ENCODE data around the gene FGF13.

- TF ChIP-seq CTCF (IDR thresholded peaks at IDR 0.05) (no peak), POLR2A (IDR thresholded peaks at IDR 0.05) (no peak)
Measured at GRCh38 chrX:138683600-138683999, 27.9 kb downstream of the FGF13 start.

Data from esophagus squamous epithelium (tissue), 4 donors.